GM18858 (cell line): ENCODE data around the gene TAS1R3.
A peak's percentile ranks its signal among the peaks of the same experiment; 100 is the strongest.

Experiments
- ATAC-seq: cut with Tn5 transposase; IDR thresholded peaks from one replicate; pipeline ENCODE4 v1.9.1; 2021; ENCODE audit not compliant: unreplicated experiment

Gene TAS1R3

DNA sequence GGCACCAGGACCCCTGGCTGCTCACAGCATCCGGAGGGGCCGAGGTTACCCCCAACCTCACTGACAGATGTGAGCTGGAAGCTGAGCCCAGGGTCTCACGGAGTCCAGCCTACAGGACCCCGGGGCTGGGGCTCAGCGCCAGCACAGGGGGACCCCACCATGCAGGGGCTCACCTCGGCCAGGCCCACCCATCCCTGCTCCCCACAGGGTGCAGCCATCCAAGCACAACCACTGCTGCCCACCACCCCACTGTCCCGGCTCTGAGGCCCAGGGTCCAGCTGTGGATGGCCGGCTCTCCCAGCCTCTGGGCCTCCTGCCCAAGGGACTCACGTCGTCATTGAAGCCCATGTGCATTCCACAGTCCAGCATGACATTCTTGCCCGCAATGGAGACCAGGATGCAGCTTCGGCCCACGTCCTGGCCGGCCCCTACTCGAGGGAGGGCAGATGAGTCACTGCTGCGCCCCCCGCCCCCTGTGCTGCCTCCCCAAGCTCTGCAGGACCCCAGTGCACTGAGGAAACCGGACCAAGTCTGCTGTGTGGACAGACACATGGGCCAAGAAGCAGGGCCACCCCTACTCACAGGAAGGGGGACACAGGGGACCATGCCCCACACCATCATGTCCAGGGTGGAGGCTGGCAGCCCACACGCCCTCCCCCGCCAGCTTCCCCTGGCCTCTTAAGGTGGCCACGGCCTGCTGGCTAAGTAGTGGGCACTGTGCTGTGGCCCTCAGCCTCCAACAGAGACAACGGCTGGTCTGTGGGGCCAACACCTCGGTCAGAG is 10.2 kb upstream of the TAS1R3 start:
- ATAC-seq, result no peak

DNA sequence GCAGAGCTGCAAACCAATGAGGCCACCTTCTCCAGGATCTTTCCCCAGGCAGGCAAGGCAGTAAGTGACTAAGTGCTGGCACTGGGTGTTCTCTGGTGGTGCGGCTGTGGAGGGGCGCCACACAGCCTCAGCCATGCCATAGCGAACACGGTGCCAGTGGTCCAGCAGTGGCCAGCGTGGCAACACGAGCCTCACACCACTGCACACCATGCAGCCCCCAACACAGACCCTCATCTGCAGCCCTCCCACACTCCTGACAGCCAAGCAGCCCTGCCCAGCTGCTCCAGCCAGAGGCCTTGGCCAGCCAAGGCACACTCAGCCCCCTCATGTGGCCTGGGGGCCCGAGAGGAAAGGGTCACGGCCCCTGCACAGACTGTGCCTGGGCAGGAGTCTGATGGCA is 9.6 kb upstream of the TAS1R3 start:
- no peak for ATAC-seq

DNA sequence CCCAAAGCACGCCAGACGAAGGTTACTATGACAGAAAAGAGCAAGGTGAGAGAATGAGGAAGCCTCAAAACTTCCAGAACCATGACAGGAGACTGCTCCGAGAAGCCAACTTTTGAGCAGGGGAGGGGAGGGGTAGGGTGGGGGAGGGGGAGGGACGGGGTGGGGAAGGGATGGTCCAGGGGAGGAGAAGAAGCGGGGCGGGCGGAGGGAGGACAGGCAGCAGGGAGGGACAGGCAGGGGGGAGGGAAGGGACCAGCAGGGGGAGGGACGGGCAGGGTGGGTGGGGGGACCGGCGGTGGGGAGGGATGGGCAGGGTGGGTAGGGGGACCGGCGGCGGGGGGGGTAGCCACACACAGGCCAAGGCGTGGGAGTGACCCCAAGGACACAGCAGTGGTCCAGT is 8.7 kb upstream of the TAS1R3 start:
- ATAC-seq, result no peak

DNA sequence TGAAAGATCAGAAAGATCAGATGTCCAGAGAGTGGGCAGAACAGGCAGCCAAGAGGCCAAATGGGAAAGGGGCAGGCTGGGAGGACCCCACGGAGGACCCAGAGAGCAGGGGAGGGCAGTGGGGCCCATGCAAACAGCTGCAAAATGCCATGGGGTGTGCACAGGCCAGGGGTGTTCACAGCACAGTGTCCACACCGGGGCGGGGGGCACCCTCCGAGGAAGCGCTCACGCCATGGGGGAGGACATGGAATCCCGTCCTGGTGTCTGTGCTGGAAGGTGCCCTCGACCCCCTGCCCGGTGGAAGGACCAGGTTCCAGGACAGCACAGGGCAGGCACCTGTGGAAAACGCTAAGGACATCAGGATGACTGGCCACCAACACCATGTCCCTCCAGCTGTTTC is 8.1 kb upstream of the TAS1R3 start:
- no peak for ATAC-seq

DNA sequence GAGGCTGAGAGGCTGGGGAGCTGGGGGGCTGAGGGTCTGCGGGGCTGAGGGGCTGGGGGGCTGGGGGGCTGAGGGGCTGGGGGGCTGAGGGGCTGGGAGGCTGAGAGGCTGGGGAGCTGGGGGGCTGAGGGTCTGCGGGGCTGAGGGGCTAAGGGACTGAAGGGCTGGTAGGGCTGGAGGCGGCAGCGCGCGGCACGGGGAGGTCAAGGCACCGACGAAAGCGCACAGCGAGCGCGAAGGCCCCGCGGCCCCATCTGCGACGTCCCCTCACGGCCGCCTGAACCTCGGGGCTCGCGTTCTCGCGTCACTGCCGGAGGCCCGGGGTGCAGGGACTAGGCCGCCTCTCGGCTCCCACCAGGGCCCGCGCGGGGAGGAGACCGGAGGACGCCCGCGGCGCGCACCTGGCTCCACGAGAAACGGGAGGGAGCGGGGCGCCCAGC is 7.0 kb upstream of the TAS1R3 start:
- no peak for ATAC-seq

DNA sequence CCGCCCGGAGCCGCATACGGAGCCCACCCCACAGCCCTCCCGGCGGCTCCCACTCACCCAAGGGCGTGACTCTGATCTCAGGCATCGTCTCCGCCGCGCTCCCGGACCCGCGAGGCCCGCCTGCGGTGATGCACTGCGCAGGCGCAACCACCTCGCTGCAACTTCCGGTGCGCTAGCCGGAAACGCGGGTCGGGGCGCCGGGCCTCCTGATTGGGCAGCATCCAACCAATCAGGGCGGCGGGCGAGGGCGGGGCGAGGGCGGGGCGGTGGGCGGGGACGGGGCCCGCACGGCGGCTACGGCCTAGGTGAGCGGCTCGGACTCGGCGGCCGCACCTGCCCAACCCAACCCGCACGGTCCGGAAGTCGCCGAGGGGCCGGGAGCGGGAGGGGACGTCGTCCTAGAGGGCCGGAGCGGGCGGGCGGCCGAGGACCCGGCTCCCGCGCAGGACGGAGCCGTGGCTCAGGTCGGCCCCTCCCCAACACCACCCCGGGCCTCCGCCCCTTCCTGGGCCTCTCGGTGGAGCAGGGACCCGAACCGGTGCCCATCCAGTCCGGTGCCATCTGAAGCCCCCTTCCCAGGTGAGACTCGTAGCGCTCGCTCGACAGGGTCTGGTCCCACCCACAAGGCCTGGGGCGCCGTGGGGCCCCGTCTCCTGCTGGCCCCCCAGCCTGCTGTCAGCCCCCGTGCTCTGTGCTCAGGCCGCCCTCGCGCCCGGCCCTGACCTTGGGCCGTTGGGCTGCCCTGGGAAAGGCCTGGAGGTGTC is 6.4 kb upstream of the TAS1R3 start, which contains the start of the genes CPTP and INTS11:
CPTP (plus strand) TSS at position 279 of the 764 bp plus-strand sequence. CDS start 2,109 bp downstream, outside the sequence.
INTS11 (minus strand) TSS at position 137 of the 764 bp plus-strand sequence; CDS start at position 85, 52 bp downstream.
- peak; percentile 73 for ATAC-seq

DNA sequence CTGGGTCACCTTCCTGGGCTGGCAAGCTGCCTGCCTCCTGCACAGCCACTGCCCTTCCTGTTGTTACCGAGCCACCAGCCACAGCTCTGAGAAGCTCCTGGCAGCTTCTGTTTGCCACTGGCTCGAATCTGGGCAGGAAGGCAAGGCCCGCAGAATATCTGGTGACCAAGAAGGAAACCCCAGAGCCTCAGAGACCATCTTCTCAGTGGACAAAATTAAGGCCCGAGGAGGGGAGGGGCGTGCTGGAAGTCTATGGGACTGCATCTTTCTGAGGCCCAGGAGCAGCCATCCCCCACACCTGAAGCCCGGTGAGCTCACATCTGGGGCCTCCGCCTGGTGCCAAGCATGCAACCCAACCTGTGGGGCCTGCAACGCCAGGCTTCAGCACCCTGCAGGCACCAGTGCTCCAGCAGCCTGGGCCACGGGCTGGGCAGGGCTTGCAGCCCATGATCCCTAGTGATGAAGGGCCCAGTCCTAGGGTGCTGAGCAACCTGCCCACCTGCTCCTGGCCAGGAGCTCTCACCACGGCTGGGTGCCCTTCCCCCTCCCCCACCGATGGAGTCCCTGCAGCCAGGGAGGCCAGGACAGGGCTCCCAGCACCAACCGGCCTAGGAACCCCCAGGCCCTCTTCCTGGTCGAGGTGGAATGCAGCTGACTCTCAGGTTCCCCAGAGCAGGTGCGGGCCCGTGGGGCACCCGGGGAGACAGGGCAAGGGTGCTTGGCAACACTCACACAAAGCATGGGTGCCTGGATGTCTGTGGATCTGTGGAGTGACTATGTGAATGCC is 5.6 kb upstream of the TAS1R3 start:
- no peak for ATAC-seq

DNA sequence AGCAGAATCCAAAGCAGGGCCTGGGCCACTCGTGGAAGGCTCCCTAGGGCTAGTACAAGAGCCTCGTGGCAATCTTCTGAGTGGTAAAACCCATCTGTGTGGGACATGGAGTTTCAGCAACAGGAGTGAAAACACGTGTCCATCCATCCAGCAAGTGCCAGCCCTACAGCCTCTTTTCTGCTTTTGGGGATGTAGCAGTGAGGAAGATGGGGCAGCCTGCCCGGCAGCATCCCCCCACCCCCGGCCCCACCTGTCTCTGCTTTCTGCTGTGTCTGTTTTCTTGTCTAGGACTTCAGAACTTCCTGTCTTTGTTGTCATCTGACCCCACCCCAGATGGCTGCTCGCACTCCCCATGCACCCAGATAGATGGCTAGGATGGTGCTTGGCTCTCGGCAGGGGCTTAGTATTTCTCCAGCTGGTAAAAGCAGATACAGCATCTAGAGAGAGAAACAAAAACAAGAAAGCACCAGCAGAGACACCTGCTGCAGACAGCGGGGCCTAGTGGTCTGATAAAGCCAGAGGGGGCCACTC is 4.9 kb upstream of the TAS1R3 start:
- ATAC-seq, result no peak

DNA sequence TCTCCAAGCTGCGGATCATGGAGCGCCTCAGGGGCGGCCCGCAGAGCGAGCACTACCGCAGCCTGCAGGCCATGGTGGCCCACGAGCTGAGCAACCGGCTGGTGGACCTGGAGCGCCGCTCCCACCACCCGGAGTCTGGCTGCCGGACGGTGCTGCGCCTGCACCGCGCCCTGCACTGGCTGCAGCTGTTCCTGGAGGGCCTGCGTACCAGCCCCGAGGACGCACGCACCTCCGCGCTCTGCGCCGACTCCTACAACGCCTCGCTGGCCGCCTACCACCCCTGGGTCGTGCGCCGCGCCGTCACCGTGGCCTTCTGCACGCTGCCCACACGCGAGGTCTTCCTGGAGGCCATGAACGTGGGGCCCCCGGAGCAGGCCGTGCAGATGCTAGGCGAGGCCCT is 3.8 kb upstream of the TAS1R3 start:
- no peak for ATAC-seq

DNA sequence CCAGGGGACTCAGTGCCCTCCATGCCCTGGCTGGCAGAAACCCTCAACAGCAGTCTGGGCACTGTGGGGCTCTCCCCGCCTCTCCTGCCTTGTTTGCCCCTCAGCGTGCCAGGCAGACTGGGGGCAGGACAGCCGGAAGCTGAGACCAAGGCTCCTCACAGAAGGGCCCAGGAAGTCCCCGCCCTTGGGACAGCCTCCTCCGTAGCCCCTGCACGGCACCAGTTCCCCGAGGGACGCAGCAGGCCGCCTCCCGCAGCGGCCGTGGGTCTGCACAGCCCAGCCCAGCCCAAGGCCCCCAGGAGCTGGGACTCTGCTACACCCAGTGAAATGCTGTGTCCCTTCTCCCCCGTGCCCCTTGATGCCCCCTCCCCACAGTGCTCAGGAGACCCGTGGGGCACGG is 2.8 kb upstream of the TAS1R3 start:
- ATAC-seq, result no peak

DNA sequence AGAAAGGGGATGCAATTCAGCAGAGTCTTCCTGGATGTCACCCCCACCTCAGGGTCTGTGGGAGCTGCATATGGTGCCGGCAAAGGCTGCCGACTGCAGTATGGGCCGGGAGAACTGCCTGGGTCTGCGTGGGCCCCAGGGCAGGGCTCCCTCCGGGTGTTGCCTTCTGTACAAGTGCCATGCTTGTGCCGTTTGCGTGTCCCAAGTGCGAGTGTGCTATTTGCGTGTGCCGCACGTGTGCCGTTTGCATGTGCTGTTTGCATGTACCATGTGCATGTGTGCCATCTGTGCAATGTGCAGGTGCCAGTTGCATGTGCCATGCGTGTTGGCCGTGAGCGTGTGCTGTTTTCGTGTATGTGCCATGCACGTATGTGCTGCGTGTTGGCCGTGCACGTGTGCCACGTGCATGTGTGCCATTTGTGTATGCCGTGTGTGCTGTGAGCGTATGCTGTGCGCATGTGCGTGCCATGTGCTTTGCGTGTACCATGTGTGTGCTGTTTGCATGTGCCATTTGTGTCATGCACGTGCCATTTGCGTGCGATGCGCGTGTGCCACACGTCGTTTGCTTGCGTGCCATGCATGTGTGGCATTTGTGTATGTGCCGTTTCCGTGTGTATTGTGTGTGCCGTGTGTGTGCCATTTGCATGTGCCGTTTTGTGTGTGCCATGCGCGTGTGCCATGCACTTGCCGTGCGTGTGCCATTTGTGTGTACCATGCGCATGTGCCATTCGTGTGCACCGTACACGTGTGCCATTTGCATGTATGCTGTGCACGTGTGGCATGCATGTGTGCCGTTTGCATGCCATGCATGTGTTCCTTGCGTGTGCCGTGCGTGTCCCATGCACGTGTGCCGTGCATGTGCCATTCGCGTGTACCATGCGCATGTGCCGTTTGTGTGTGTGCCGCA is 1.5 kb upstream of the TAS1R3 start:
- no peak for ATAC-seq

DNA sequence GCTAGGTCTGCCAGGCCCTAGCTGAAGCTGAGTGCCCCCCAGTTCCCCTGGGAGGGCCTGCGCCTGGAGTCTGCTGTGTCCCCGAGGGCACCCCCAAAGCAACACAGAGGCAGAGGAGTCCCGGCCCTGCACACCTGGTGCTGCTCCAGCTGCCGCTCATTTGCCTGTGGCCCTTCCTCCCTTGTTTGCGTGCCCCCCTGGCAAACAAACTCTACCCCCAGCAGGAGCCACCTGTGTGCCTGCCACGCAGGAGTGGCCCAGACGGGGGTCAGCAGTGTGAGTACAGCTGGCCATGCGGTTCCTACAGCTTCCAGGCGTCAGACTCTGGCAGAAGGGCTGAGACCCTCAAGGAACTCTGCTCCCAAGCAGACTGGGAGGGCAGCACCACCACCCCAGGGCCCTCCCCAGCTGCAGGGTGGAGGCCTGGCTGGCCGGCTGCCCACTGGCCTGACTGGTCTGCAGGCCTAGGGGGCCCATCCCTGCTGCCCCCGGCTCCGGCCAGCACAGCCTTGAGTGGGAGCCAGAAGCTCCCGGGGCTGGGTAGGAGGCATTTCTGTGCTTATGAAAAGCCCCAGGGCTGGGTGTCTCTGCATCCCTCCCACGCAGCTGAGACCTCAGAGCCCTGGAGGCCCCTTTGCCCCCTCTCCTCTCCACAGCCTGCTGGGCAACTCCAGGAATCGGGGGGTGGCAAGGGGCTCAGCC is 563 bp upstream of the TAS1R3 start:
- ATAC-seq, result no peak

DNA sequence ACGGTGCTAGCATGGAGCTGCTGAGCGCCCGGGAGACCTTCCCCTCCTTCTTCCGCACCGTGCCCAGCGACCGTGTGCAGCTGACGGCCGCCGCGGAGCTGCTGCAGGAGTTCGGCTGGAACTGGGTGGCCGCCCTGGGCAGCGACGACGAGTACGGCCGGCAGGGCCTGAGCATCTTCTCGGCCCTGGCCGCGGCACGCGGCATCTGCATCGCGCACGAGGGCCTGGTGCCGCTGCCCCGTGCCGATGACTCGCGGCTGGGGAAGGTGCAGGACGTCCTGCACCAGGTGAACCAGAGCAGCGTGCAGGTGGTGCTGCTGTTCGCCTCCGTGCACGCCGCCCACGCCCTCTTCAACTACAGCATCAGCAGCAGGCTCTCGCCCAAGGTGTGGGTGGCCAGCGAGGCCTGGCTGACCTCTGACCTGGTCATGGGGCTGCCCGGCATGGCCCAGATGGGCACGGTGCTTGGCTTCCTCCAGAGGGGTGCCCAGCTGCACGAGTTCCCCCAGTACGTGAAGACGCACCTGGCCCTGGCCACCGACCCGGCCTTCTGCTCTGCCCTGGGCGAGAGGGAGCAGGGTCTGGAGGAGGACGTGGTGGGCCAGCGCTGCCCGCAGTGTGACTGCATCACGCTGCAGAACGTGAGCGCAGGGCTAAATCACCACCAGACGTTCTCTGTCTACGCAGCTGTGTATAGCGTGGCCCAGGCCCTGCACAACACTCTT is 1.1 kb downstream of the TAS1R3 start:
- ATAC-seq, result no peak

DNA sequence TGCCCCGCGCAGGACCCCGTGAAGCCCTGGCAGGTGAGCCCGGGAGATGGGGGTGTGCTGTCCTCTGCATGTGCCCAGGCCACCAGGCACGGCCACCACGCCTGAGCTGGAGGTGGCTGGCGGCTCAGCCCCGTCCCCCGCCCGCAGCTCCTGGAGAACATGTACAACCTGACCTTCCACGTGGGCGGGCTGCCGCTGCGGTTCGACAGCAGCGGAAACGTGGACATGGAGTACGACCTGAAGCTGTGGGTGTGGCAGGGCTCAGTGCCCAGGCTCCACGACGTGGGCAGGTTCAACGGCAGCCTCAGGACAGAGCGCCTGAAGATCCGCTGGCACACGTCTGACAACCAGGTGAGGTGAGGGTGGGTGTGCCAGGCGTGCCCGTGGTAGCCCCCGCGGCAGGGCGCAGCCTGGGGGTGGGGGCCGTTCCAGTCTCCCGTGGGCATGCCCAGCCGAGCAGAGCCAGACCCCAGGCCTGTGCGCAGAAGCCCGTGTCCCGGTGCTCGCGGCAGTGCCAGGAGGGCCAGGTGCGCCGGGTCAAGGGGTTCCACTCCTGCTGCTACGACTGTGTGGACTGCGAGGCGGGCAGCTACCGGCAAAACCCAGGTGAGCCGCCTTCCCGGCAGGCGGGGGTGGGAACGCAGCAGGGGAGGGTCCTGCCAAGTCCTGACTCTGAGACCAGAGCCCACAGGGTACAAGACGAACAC is 1.8 kb downstream of the TAS1R3 start:
- ATAC-seq, result no peak

DNA sequence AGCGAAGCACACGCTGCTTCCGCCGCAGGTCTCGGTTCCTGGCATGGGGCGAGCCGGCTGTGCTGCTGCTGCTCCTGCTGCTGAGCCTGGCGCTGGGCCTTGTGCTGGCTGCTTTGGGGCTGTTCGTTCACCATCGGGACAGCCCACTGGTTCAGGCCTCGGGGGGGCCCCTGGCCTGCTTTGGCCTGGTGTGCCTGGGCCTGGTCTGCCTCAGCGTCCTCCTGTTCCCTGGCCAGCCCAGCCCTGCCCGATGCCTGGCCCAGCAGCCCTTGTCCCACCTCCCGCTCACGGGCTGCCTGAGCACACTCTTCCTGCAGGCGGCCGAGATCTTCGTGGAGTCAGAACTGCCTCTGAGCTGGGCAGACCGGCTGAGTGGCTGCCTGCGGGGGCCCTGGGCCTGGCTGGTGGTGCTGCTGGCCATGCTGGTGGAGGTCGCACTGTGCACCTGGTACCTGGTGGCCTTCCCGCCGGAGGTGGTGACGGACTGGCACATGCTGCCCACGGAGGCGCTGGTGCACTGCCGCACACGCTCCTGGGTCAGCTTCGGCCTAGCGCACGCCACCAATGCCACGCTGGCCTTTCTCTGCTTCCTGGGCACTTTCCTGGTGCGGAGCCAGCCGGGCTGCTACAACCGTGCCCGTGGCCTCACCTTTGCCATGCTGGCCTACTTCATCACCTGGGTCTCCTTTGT is 2.6 kb downstream of the TAS1R3 start:
- no peak for ATAC-seq

DNA sequence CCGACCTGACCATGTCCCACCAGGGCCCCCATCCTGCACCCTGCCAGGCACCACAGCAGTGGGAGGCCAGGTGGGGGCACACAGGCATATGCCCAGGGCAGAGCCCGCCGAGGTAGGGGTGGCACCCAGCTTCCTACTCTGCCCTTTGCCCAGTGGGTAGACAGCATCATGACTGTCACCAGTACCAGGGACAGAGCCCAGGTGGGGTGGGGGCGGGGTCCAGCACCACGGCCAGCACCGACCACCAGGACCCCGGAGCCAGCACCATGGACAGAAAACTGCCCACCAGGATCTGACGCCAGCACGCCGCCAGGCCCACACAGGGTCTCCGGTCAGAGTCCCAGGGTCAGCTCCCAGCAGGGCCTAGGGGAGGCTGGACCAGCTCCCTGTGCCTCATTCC is 3.8 kb downstream of the TAS1R3 start:
- ATAC-seq, result no peak

DNA sequence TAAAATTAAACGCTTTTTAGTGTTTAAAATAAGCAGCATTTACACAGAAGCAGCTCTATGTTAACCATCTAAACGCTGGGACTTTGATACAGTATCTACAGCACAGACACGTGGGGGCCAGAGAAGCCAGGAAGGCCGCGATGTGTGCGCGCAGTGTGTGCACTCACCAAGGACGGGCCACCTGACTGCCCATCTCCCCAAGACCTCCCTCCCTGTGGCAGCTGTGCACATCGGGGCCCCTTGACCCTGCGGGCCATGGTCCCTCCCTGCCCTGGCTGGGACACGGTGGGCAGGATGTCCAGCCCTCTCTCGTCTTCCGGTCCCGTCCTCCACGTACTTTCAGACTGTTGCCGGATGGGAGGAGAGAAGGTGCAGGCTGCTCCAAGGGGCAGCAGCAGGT is 4.2 kb downstream of the TAS1R3 start:
- no peak for ATAC-seq

DNA sequence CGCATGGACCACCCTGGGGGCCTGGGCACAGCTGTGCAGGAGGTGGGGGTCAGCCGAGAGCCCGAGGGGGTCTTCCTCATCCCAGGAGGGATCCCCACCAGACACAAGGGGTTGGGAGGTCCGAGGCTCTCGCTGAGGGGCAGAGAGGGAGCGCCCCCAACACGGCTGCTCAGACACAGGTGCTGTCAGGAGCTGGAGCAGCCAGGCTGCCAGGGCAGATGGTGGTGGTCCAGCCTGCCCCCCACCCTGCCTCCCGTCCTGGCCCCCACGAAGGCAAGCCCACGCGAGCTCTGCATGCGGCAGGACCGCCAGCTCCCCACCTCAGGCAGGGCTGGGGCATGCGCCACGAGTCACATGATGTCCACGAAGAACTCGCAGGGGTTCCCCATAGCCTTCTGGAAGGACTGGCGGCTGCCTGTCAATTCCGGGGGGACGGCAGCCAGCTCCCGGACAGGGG is 4.7 kb downstream of the TAS1R3 start:
- no peak for ATAC-seq
